G401.6 (cell line): ENCODE data around the gene SRSF2.
A peak's percentile ranks its signal among the peaks of the same experiment; 100 is the strongest.
"Not testable (repeated sequence)": the region's sequence is repeated elsewhere in the genome, so short reads cannot be mapped to it uniquely, and the experiment has no call there.

Experiments used
- FAIRE-seq: peaks from 2 replicates; lab custom pipeline; 2012; peaks lifted over from hg19 to GRCh38; lab: Jason Lieb, UNC

The SRSF2 gene

DNA sequence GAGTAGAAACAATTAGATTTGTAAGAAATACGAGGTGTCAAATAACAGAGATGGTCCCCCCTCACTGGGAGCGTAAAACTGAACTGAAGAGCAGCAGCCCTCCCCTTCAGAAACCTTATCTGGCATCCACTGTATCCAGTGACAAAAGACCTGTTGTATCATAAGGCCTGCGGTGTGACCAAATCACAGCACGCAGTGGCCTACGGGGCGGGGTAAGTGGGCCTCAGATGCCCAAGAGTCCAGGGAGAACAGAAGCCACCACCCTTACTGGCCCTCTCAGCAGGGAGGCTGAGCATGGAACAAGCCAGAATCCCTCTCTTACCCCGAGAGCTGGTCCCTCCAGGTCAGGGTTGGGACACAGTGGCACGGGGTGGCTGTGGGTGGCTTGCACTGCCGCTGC is 16.2 kb downstream of the SRSF2 start:
- no peak for FAIRE-seq

GRCh38 chr17:76720211-76720610 is 16.9 kb downstream of the SRSF2 start:
- no peak for FAIRE-seq

DNA sequence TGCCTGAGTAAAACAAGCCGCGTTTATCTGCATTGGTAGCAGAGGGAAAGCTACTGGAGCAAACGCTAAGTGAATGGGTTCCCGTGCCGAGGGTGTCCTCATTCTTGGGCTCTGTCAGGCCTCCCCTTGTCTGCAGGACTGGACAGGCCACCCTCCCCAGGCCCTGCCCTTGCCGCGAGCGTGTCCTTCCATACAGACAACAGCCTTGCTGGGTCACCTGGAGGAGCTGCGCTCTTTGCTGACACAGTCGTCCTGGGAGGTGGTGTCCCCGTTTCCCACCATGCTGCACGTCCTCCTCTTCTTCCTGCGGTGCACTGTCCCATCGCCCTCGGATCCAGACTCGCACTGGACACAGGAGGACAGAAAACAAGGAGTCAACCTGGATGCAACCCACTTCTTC is 18.6 kb downstream of the SRSF2 start:
- FAIRE-seq = no peak

- no peak for FAIRE-seq
These were observed 20.3 kb downstream of the SRSF2 start for GRCh38 chr17:76716839-76717215.

DNA sequence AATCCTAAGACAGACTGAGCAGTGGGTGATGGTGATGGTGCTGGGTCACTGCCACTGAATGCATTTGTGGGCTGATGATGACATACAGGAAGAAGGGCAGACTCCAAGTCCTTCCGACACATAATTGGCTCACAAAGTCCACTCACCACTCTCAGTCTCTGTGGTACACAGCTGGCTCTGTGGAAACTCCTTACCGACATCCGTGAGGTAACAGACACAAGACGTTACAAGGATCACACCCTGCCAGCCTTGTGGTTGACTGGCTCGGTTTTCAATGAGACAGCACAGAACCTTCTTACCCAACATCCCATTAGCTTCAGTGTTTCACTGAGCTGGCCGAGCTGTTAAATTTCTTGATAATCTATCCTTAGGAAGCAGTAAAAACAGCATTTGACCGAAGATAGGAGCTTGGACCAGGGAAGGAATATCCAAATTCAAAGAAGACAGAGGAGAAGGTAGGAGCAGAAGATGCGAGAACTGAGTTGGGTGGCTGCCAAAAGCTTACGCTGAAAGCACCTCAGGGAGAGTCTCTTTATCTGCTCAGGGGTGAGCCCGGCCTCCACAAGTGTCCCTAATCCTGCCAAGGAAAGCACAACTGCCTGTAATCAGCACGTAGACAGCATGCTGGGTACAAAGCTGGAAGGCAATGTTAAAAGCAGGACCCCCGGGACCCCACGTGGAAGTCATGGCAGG is 20.8 kb downstream of the SRSF2 start:
- no peak for FAIRE-seq

DNA sequence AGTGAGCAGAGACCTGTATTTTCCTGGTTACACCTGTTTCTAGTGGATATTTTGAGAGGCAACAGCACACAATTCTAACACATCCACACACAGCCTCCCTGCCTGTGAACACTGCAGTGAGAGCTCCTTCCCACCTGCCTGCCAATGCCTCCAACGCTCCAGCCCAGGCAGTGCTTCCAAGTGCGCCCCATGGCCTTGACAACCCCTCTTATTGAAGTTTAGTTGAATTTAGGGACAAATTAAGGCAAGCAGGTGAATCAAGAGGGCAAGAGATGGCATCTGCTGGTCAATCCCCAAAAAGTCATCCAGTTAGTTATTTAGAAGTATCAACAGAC is 21.7 kb downstream of the SRSF2 start:
- no peak for FAIRE-seq

GRCh38 chr17:76714822-76715495 is 22.2 kb downstream of the SRSF2 start:
- peak; percentile 82 for FAIRE-seq

GRCh38 chr17:76714336-76714735 is 22.8 kb downstream of the SRSF2 start:
- FAIRE-seq = no peak

- no peak for FAIRE-seq
These were observed 23.4 kb downstream of the SRSF2 start for GRCh38 chr17:76713765-76714164.

DNA sequence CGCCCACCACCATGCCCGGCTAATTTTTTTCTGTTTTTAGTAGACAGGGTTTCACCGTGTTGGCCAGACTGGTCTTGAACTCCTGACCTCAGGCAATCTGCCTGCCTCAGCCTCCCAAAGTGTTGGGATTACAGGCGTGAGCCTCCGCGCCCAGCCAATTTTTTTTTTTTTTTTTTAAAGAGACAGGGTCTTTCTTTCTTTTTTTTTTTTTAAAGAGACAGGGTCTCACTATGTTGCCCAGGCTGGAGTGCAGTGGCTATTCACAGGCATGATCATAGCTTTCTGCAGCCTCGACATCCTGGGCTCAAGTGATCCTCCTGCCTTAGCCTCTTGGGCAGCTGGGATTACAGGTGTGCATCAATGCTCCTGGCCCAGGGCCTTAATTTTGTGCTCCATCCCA is 24.8 kb downstream of the SRSF2 start:
- not testable (repeated sequence) for FAIRE-seq

- no peak for FAIRE-seq
These were observed 26.1 kb downstream of the SRSF2 start, which contains the start of gene MXRA7 for GRCh38 chr17:76710863-76711611. Gene MXRA7 (minus strand): TSS chr17:76710965. CDS start chr17:76710946, 19 bp downstream.

DNA sequence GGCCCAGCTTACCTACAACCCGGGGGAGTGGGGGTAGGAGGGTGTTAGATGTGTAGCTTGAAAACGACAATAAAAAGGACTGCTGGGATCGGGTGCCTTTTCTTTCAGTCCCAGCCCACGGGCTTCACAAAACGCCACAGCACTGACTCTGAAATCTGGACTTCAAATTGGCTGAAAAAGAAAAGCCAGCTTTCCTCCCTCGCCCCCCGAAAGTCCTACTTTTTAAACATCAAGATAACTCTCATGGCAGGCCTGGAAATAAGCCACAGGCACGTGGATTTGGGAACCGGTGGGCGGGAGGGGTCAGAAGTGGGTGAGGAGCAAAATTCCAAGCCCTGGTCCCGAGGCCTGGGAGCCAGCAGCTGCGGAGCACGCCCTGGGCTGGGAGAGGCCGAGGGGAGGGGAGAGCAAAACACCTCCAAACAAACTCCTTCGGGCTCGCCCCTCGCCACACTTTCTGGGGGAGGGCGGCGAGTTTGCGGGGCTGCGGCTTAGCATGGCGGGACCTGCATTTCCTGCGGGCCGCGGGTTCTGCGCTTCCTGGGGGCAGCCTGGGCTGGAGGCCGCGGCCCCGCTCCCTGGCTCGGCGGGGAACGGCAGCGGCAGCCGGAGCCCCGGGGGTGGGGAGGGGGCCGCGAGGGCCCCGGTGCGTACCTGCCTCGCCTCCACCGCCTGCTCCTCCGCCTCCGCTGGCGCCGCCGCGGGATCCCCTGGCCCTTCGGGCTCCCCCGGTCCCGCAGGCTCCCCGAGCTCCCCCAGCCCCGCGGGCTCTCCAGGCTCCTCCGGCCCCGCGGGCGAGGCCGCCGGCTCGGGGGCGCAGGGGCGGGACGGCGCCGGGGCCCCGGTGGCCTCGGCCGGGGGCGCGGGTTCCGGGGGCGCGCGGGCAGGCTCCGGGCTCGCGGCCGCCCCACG is 26.9 kb downstream of the SRSF2 start:
- FAIRE-seq = not testable (repeated sequence)

GRCh38 chr17:76709077-76709950 is 27.8 kb downstream of the SRSF2 start:
- FAIRE-seq = peak; percentile 95

GRCh38 chr17:76707985-76708807 is 28.9 kb downstream of the SRSF2 start:
- no peak for FAIRE-seq

GRCh38 chr17:76706817-76707216 is 30.3 kb downstream of the SRSF2 start:
- no peak for FAIRE-seq

- FAIRE-seq = no peak
These were observed 32.3 kb downstream of the SRSF2 start for GRCh38 chr17:76704805-76705204.

- FAIRE-seq = no peak
These were observed 34.0 kb downstream of the SRSF2 start for GRCh38 chr17:76702941-76703637.

- no peak for FAIRE-seq
These were observed 35.1 kb downstream of the SRSF2 start for GRCh38 chr17:76702076-76702475.

- FAIRE-seq = no peak
These were observed 35.6 kb downstream of the SRSF2 start for GRCh38 chr17:76701471-76701967.
